GM19324 (cell line): ENCODE measurements around the gene GPX2.
A peak's percentile ranks its signal among the peaks of the same experiment; 100 is the strongest.
"Not testable (repeated sequence)": the region's sequence is repeated elsewhere in the genome, so short reads cannot be mapped to it uniquely, and the experiment has no call there.

Source experiments
- ATAC-seq: cut with Tn5 transposase; IDR thresholded peaks from one replicate; pipeline ENCODE4 v1.9.1; 2021; ENCODE audit warnings: mild to moderate bottlenecking, moderate library complexity; ENCODE audit not compliant: unreplicated experiment, low FRiP score

The GPX2 gene

GRCh38 chr14:64915797-64916196 lies 26.7 kb downstream of the GPX2 start:
- ATAC-seq = no peak

GRCh38 chr14:64915029-64915424 lies 27.5 kb downstream of the GPX2 start:
- ATAC-seq = no peak

GRCh38 chr14:64914237-64915028 lies 28.1 kb downstream of the GPX2 start, which contains the start of gene CHURC1:
Gene CHURC1 (plus strand): TSS chr14:64914455. CDS start chr14:64914496, 41 bp downstream.
- ATAC-seq = peak; percentile 99

- ATAC-seq = not testable (repeated sequence)
Observed at GRCh38 chr14:64913477-64913876, 29.1 kb downstream of the GPX2 start.

- no peak for ATAC-seq
Observed at GRCh38 chr14:64912261-64912660, 30.3 kb downstream of the GPX2 start.

GRCh38 chr14:64910847-64911495 lies 31.6 kb downstream of the GPX2 start:
- no peak for ATAC-seq

GRCh38 chr14:64906022-64906421 lies 36.5 kb downstream of the GPX2 start:
- ATAC-seq = no peak

GRCh38 chr14:64899958-64900357 lies 42.6 kb downstream of the GPX2 start:
- no peak for ATAC-seq

GRCh38 chr14:64891839-64892375 lies 50.6 kb downstream of the GPX2 start:
- ATAC-seq = no peak

- no peak for ATAC-seq
Observed at GRCh38 chr14:64891173-64891838, 51.2 kb downstream of the GPX2 start.

GRCh38 chr14:64889352-64889751 lies 53.2 kb downstream of the GPX2 start:
- ATAC-seq = no peak
